Measurements from ENCODE around the gene KRTAP5-11. TPM values are rescaled to one million over a fixed set of nuclear protein-coding genes. Genes with fewer than 3 reads are reported as not detected.
"Not testable (repeated sequence)": the region's sequence is repeated elsewhere in the genome, so short reads cannot be mapped to it uniquely, and the experiment has no call there.

The KRTAP5-11 gene
- total and polyA plus RNA-seq, 2 of the 4 experiments (the other 2 are of a cell fraction), result not detected

DNA sequence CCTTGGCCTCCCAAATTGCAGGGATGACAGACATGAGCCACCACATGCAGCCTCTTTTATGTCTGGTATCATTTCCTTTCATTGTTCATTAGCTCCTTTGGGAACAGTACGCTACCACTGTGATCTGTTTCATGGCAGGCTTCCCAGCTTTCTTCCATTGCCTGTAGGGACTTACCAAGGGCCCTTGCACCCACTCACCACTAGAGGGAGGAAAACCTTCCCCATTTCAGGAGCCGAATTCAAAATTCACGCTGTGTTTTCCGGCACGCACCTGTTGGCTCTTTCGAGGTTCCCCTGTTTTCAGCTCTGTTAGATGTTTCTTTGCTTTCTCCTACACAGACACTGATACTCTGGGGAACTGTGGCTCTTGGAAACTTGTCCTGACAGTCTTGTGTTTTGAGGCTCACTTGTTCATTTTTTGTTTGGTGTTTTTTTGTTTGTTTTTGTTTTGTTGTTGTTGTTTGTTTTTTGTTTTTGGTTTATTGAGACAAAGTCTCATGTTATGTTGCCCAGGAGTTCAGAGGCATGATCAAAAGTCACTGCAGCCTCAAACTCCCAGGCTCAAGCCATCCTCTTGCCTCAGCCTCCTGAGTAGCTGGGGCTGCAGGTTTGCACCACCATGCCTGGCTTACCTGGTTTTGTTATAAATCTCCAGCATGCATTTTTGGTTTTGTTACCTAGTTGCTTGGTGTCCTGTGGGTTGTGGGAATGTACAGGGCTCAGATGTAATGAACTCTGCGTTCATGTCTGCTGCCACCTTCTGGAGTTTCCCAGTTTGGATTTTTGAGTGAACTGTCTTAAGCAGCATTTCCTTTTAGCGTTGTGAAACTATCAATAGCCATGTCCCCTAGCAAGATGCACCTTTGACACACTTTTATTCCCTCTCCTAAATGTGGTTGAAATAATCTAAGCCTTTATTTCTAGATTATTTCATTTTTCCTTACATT is 2.3 kb downstream of the KRTAP5-11 start:
- peak; percentile 98 for ATAC-seq (ENCODE audit: low read depth)
- Histone ChIP-seq H3K23ac (ENCODE audit: low read depth, low read length) (no peak overlapping the region), H2AK5ac (ENCODE audit: low read depth, low read length) (no peak overlapping the region), H3K4me2 (ENCODE audit: low read depth, low read length) (no peak overlapping the region), H4K91ac (ENCODE audit: insufficient read depth, low read depth, low read length) (no peak overlapping the region), H2BK20ac (ENCODE audit: low read depth, low read length) (no peak overlapping the region), H3K9me1 (ENCODE audit: insufficient read depth, low read length) (no peaks in the 10 kb centered on the region), H2BK120ac (ENCODE audit: low read depth, low read length) (no peak overlapping the region), H3K9me3 (ENCODE audit: control insufficient read depth, insufficient read depth, low read length) (no peaks in the 10 kb centered on the region), H4K8ac (ENCODE audit: low read depth in 2 of 2, low read length in 2 of 2) (no peak overlapping the region), H2AFZ (replicated peaks; ENCODE audit: low read length, poor library complexity) (no peak overlapping the region), H3K14ac (replicated peaks; ENCODE audit: low read depth, low read length) (no peak overlapping the region), H3K79me1 (ENCODE audit: low read depth in 1 of 2, low read length in 2 of 2) (no peaks in the 10 kb centered on the region), H4K5ac (ENCODE audit: low read depth, low read length) (no peak overlapping the region), H3K18ac (ENCODE audit: low read depth, low read length) (no peak overlapping the region), H3K4ac (ENCODE audit: low read depth, low read length) (no peak overlapping the region), H3K4me1 (ENCODE audit: control insufficient read depth, insufficient read depth, low read length) (no peaks in the 10 kb centered on the region), H3K36me3 (ENCODE audit: control insufficient read depth, insufficient read depth, low read length) (no peaks in the 10 kb centered on the region), H4K20me1 (ENCODE audit: insufficient read depth, low read length) (no peaks in the 10 kb centered on the region), H2AK9ac (replicated peaks; ENCODE audit: low read depth, low read length, poor library complexity) (no peak overlapping the region), H3K27ac (ENCODE audit: insufficient read depth, low read length) (no peak overlapping the region), H2BK5ac (ENCODE audit: low read depth, low read length, poor library complexity, severe bottlenecking) (no peak overlapping the region), H3K27me3 (ENCODE audit: control insufficient read depth, insufficient read depth, low read length) (peaks cover 18% of the 10 kb centered on the region), H2BK15ac (ENCODE audit: low read depth, low read length) (no peak overlapping the region), H3K56ac (ENCODE audit: extremely low read depth, insufficient read depth, low read length) (no peak overlapping the region), H3K9ac (ENCODE audit: low read depth, low read length) (no peak overlapping the region), H3K4me3 (ENCODE audit: insufficient read depth, low read depth, low read length) (no peak overlapping the region)
- no TSS peak for BruUV-seq (replicated peaks)
- dilution Hi-C loops (cut with HindIII; ENCODE audit: low sequenced_read_pairs, unreplicated experiment) (no loop called here), in situ Hi-C loops (cut with MboI; ENCODE audit: low sequenced_read_pairs) (no loop called here), intact Hi-C loops (cut with micrococcal nuclease) (no loop called here)
- TF ChIP-seq, protein P1, sequence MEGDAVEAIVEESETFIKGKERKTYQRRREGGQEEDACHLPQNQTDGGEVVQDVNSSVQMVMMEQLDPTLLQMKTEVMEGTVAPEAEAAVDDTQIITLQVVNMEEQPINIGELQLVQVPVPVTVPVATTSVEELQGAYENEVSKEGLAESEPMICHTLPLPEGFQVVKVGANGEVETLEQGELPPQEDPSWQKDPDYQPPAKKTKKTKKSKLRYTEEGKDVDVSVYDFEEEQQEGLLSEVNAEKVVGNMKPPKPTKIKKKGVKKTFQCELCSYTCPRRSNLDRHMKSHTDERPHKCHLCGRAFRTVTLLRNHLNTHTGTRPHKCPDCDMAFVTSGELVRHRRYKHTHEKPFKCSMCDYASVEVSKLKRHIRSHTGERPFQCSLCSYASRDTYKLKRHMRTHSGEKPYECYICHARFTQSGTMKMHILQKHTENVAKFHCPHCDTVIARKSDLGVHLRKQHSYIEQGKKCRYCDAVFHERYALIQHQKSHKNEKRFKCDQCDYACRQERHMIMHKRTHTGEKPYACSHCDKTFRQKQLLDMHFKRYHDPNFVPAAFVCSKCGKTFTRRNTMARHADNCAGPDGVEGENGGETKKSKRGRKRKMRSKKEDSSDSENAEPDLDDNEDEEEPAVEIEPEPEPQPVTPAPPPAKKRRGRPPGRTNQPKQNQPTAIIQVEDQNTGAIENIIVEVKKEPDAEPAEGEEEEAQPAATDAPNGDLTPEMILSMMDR (conservative IDR thresholded peaks at IDR 0.05; ENCODE audit: low read depth, low read length), result peak; percentile 70
- TF ChIP-seq MXI1 (IDR thresholded peaks at IDR 0.05; ENCODE audit: borderline replicate concordance, low read depth, low read length), result no peak
- no CpG with 5 or more reads among the region's 8 CpGs for WGBS, 2 experiments (ENCODE audit: extremely low coverage in 2 of 2, insufficient read length in 1 of 2)
- CTCF ChIA-PET, result interaction anchor here (0.7 to 1.4 kb wide), 4 partner anchors 9 to 40 kb away, joined by 3 to 4 read pairs (median 4); no protein-coding TSS in a partner anchor
- peak; percentile 72 for DNase-seq
- POLR2A ChIA-PET (ENCODE audit: unreplicated experiment), result no interaction called here

DNA sequence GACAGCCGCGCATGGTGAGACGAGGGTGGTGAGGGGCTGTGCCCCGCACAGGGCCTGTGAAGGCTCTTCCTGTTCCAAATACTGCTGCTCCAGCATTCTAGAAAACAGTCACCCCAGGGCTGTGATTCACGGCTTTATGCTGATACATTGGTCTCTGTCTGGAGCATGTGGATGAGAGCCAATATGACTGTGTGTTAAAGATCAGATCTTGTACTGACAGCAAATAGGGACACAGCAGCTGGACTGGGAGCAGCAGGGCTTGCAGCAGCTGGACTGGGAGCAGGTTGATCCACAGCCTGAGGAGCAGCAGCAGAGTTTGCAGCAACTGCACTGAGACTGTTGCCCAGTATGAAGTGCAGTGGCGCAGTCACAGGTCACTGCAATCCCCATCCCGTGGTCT is 3.2 kb downstream of the KRTAP5-11 start:
- H4K8ac ChIP-seq (ENCODE audit: low read depth in 2 of 2, low read length in 2 of 2); H2BK120ac ChIP-seq (ENCODE audit: low read depth, low read length); H3K23ac ChIP-seq (ENCODE audit: low read depth, low read length); H3K79me1 ChIP-seq (ENCODE audit: low read depth in 1 of 2, low read length in 2 of 2); H3K18ac ChIP-seq (ENCODE audit: low read depth, low read length); H3K56ac ChIP-seq (ENCODE audit: extremely low read depth, insufficient read depth, low read length); H2AFZ ChIP-seq (replicated peaks; ENCODE audit: low read length, poor library complexity); H3K27ac ChIP-seq (ENCODE audit: insufficient read depth, low read length); in situ Hi-C loops (cut with MboI; ENCODE audit: low sequenced_read_pairs); dilution Hi-C loops (cut with HindIII; ENCODE audit: low sequenced_read_pairs, unreplicated experiment); H3K9me3 ChIP-seq (ENCODE audit: control insufficient read depth, insufficient read depth, low read length); H3K4me2 ChIP-seq (ENCODE audit: low read depth, low read length); H3K4me1 ChIP-seq (ENCODE audit: control insufficient read depth, insufficient read depth, low read length); H2BK15ac ChIP-seq (ENCODE audit: low read depth, low read length); DNase-seq; H4K5ac ChIP-seq (ENCODE audit: low read depth, low read length); H3K9ac ChIP-seq (ENCODE audit: low read depth, low read length); BruUV-seq (replicated peaks); H2BK5ac ChIP-seq (ENCODE audit: low read depth, low read length, poor library complexity, severe bottlenecking); H3K14ac ChIP-seq (replicated peaks; ENCODE audit: low read depth, low read length); H2BK20ac ChIP-seq (ENCODE audit: low read depth, low read length); ATAC-seq (ENCODE audit: low read depth); H2AK5ac ChIP-seq (ENCODE audit: low read depth, low read length); H3K36me3 ChIP-seq (ENCODE audit: control insufficient read depth, insufficient read depth, low read length); H3K4ac ChIP-seq (ENCODE audit: low read depth, low read length); H3K9me1 ChIP-seq (ENCODE audit: insufficient read depth, low read length); H4K91ac ChIP-seq (ENCODE audit: insufficient read depth, low read depth, low read length); POLR2A ChIA-PET (ENCODE audit: unreplicated experiment); H3K4me3 ChIP-seq (ENCODE audit: insufficient read depth, low read depth, low read length); H4K20me1 ChIP-seq (ENCODE audit: insufficient read depth, low read length); intact Hi-C loops (cut with micrococcal nuclease); H2AK9ac ChIP-seq (replicated peaks; ENCODE audit: low read depth, low read length, poor library complexity): not testable (repeated sequence)
- WGBS, 2 experiments (ENCODE audit: extremely low coverage in 2 of 2, insufficient read length in 1 of 2), result no CpG with 5 or more reads among the region's 7 CpGs
- CTCF ChIA-PET, result interaction anchor here (0.7 to 1.4 kb wide), 4 partner anchors 9 to 39 kb away, joined by 3 to 4 read pairs (median 4); no protein-coding TSS in a partner anchor
- peaks cover 24% of the 10 kb centered on the region for H3K27me3 ChIP-seq (ENCODE audit: control insufficient read depth, insufficient read depth, low read length)

Data from IMR-90 (cell line).